Karpas-422 (cell line): Measurements from ENCODE around the gene ARHGAP4. TPM values are rescaled to one million over a fixed set of nuclear protein-coding genes. Genes with fewer than 3 reads are reported as not detected.

Experiments used
- DNase-seq: peaks from one replicate; pipeline ENCODE4 v3.0.0-alpha.2; 2015
- H2AFZ ChIP-seq: fragments of 200-600 bp; sonication (generic); 2 replicates; pipeline ENCODE4 v1.6.1; 2014; ENCODE audit warnings: antibody characterized with exemption, low read length, mixed read lengths
- H3K27ac ChIP-seq: fragments of 200-600 bp; sonication (generic); 2 replicates; pipeline ENCODE4 v1.5.1; 2014; ENCODE audit warnings: mild to moderate bottlenecking, low read length, moderate library complexity
- H3K27me3 ChIP-seq: fragments of 200-600 bp; sonication (generic); 2 replicates; pipeline ENCODE4 v1.6.1; 2014; ENCODE audit warnings: low read length, mixed read lengths
- H3K36me3 ChIP-seq: fragments of 200-600 bp; sonication (generic); 2 replicates; pipeline ENCODE4 v1.6.1; 2014; ENCODE audit warnings: low read length, mixed read lengths; ENCODE audit not compliant: insufficient read depth
- H3K4me1 ChIP-seq: fragments of 200-600 bp; sonication (generic); 2 replicates; pipeline ENCODE4 v1.6.1; 2014; ENCODE audit warnings: mild to moderate bottlenecking, low read length, mixed read lengths
- H3K4me2 ChIP-seq: fragments of 200-600 bp; sonication (generic); 2 replicates; pipeline ENCODE4 v1.6.1; 2014; ENCODE audit warnings: low read length, low read depth, mild to moderate bottlenecking; ENCODE audit not compliant: poor library complexity, severe bottlenecking
- H3K4me3 ChIP-seq: fragments of 200-600 bp; sonication (generic); 2 replicates; pipeline ENCODE4 v1.5.1; 2014; ENCODE audit warnings: mild to moderate bottlenecking, antibody characterized with exemption, low read length, mixed read lengths
- H3K79me2 ChIP-seq: fragments of 200-600 bp; sonication (generic); 2 replicates; pipeline ENCODE4 v1.6.1; 2014; ENCODE audit warnings: mild to moderate bottlenecking, low read length, mixed read lengths
- H3K9ac ChIP-seq: fragments of 200-600 bp; sonication (generic); 2 replicates; pipeline ENCODE4 v1.6.0; 2014; ENCODE audit warnings: low read length
- H3K9me2 ChIP-seq: fragments of 200-600 bp; sonication (generic), shearing (Covaris generic); replicated peaks from 2 replicates; pipeline ENCODE4 v1.6.0; 2014; ENCODE audit warnings: mild to moderate bottlenecking, low read length, moderate library complexity; ENCODE audit not compliant: insufficient read depth
- H3K9me3 ChIP-seq: fragments of 300-700, 200-600 bp; sonication (generic); 2 replicates; pipeline ENCODE4 v1.6.1; 2014; ENCODE audit warnings: low read length, mixed read lengths
- H4K20me1 ChIP-seq: fragments of 200-600 bp; sonication (generic); 2 replicates; pipeline ENCODE4 v1.6.1; 2014; ENCODE audit warnings: mild to moderate bottlenecking, antibody characterized with exemption, low read length, low read depth; ENCODE audit not compliant: insufficient read depth
- total RNA-seq: library from RNA; depleted of rRNA; stranded (reverse); fragments of >200 nt; shearing (Covaris generic); gene quantifications from 2 replicates; pipeline ENCODE4 v1.2.3, GENCODE V29; 2014; ENCODE audit warnings: low replicate concordance

ARHGAP4 gene
- total RNA-seq, 1 experiment from 2014 or later: 104 TPM

GRCh38 chrX:153925387-153925738 lies 701 bp downstream of the ARHGAP4 start:
- Histone ChIP-seq H3K9me3 (no peaks in the 10 kb centered on the region), H3K4me3 (peak overlapping the region; percentile 84), H3K27me3 (no peaks in the 10 kb centered on the region), H3K4me2 (peak overlapping the region; percentile 78), H3K79me2 (peaks cover 19% of the 10 kb centered on the region), H3K27ac (peak overlapping the region; percentile 99), H2AFZ (no peak overlapping the region), H3K9me2 (no peaks in the 10 kb centered on the region), H3K36me3 (no peaks in the 10 kb centered on the region), H3K4me1 (peaks cover 46% of the 10 kb centered on the region), H4K20me1 (peaks cover 14% of the 10 kb centered on the region; the same call in 1 of the 2 replicates), H3K9ac (peak overlapping the region; percentile 95)
- DNase-seq: peak; percentile 91

GRCh38 chrX:153924149-153924861 lies 1.8 kb downstream of the ARHGAP4 start:
- H3K4me1 ChIP-seq: peaks cover 38% of the 10 kb centered on the region
- H4K20me1 ChIP-seq: peaks cover 14% of the 10 kb centered on the region; the same call in 1 of the 2 replicates
- H3K79me2 ChIP-seq: peaks cover 19% of the 10 kb centered on the region
- DNase-seq: peak; percentile 73
- H3K36me3 ChIP-seq: no peaks in the 10 kb centered on the region
- H3K27ac ChIP-seq: peak overlapping the region; percentile 99
- no peaks in the 10 kb centered on the region for H3K9me3 ChIP-seq
- no peak overlapping the region for H2AFZ ChIP-seq
- peak overlapping the region; percentile 69 for H3K9ac ChIP-seq
- H3K9me2 ChIP-seq: no peaks in the 10 kb centered on the region
- H3K27me3 ChIP-seq: no peaks in the 10 kb centered on the region
- H3K4me3 ChIP-seq: peak overlapping the region; percentile 84
- H3K4me2 ChIP-seq: peak overlapping the region; percentile 78

- H3K4me1 ChIP-seq: peaks cover 33% of the 10 kb centered on the region
- H3K4me3 ChIP-seq: no peak overlapping the region
- peaks cover 19% of the 10 kb centered on the region for H3K79me2 ChIP-seq
- H3K9me3 ChIP-seq: no peaks in the 10 kb centered on the region
- no peaks in the 10 kb centered on the region for H3K36me3 ChIP-seq
- H3K27me3 ChIP-seq: no peaks in the 10 kb centered on the region
- no peak overlapping the region for H3K4me2 ChIP-seq
- H2AFZ ChIP-seq: no peak overlapping the region
- no peak overlapping the region for H3K27ac ChIP-seq
- peaks cover 14% of the 10 kb centered on the region; the same call in 1 of the 2 replicates for H4K20me1 ChIP-seq
- no peak overlapping the region for H3K9ac ChIP-seq
- H3K9me2 ChIP-seq: no peaks in the 10 kb centered on the region
- no peak for DNase-seq
These were observed 2.9 kb downstream of the ARHGAP4 start for GRCh38 chrX:153922932-153923857.

- no peak overlapping the region for H2AFZ ChIP-seq
- H3K79me2 ChIP-seq: peaks cover 19% of the 10 kb centered on the region
- no peak overlapping the region for H3K9ac ChIP-seq
- no peak overlapping the region for H3K27ac ChIP-seq
- no peaks in the 10 kb centered on the region for H3K27me3 ChIP-seq
- H3K4me3 ChIP-seq: no peak overlapping the region
- H3K36me3 ChIP-seq: no peaks in the 10 kb centered on the region
- no peak for DNase-seq
- no peaks in the 10 kb centered on the region for H3K9me2 ChIP-seq
- no peaks in the 10 kb centered on the region for H3K9me3 ChIP-seq
- H4K20me1 ChIP-seq: peaks cover 14% of the 10 kb centered on the region; the same call in 1 of the 2 replicates
- H3K4me1 ChIP-seq: peaks cover 22% of the 10 kb centered on the region
- H3K4me2 ChIP-seq: no peak overlapping the region
These were observed 4.3 kb downstream of the ARHGAP4 start for GRCh38 chrX:153921511-153922446.

- Histone ChIP-seq H3K4me2 (no peak overlapping the region), H3K27ac (no peak overlapping the region), H3K36me3 (no peaks in the 10 kb centered on the region), H4K20me1 (peaks cover 14% of the 10 kb centered on the region; the same call in 1 of the 2 replicates), H3K9me2 (no peaks in the 10 kb centered on the region), H3K27me3 (no peaks in the 10 kb centered on the region), H3K4me3 (no peak overlapping the region), H3K79me2 (peaks cover 19% of the 10 kb centered on the region), H3K9ac (no peak overlapping the region), H3K9me3 (no peaks in the 10 kb centered on the region), H3K4me1 (peaks cover 18% of the 10 kb centered on the region), H2AFZ (no peak overlapping the region)
- no peak for DNase-seq
These were observed 5.0 kb downstream of the ARHGAP4 start for GRCh38 chrX:153921070-153921469.

- no peaks in the 10 kb centered on the region for H3K36me3 ChIP-seq
- no peaks in the 10 kb centered on the region for H3K27me3 ChIP-seq
- H3K4me3 ChIP-seq: no peak overlapping the region
- no peak overlapping the region for H3K27ac ChIP-seq
- peaks cover 14% of the 10 kb centered on the region for H3K4me1 ChIP-seq
- no peaks in the 10 kb centered on the region for H3K9me2 ChIP-seq
- H3K9me3 ChIP-seq: no peaks in the 10 kb centered on the region
- DNase-seq: no peak
- H2AFZ ChIP-seq: no peak overlapping the region
- H3K79me2 ChIP-seq: peaks cover 19% of the 10 kb centered on the region
- H4K20me1 ChIP-seq: peaks cover 14% of the 10 kb centered on the region; the same call in 1 of the 2 replicates
- H3K4me2 ChIP-seq: no peak overlapping the region
- H3K9ac ChIP-seq: no peak overlapping the region
These were observed 5.5 kb downstream of the ARHGAP4 start for GRCh38 chrX:153920546-153920945.

- Histone ChIP-seq H3K4me3 (no peak overlapping the region), H3K9me3 (no peaks in the 10 kb centered on the region), H3K4me1 (peaks cover 4% of the 10 kb centered on the region), H3K79me2 (peaks cover 10% of the 10 kb centered on the region), H3K36me3 (no peaks in the 10 kb centered on the region), H4K20me1 (peaks cover 14% of the 10 kb centered on the region; the same call in 1 of the 2 replicates), H3K27ac (no peak overlapping the region), H3K9ac (no peak overlapping the region), H2AFZ (no peak overlapping the region), H3K27me3 (no peaks in the 10 kb centered on the region), H3K4me2 (no peak overlapping the region), H3K9me2 (no peaks in the 10 kb centered on the region)
- DNase-seq: no peak
These were observed 6.8 kb downstream of the ARHGAP4 start for GRCh38 chrX:153919281-153919680.
